Ovary (tissue), 10 donors: Measurements from ENCODE around the gene PGM3. TPM values are rescaled to one million over a fixed set of nuclear protein-coding genes. Genes with fewer than 3 reads are reported as not detected.

ENCODE experiments used
- DNase-seq, 5 donors: peaks; one replicate each; pipeline ENCODE4 v3.0.0-alpha.2; 2019 to 2020
- H3K27ac ChIP-seq, 2 donors: fragments of 200-600 bp; one replicate each; pipeline versions ENCODE4 v1.5.1 to v1.8.0; 2019 to 2022
- H3K27me3 ChIP-seq: fragments of 200-600 bp; one replicate; pipeline ENCODE4 v1.8.0; 2022
- H3K36me3 ChIP-seq: fragments of 200-600 bp; sonication (generic); one replicate; pipeline ENCODE4 v1.5.1; 2019
- H3K4me1 ChIP-seq: one replicate; pipeline ENCODE4 v1.8.1; 2013; ENCODE audit warnings: mild to moderate bottlenecking, moderate library complexity; ENCODE audit not compliant: insufficient read depth
- H3K4me3 ChIP-seq: fragments of 200-600 bp; sonication (generic); one replicate; pipeline ENCODE4 v1.5.1; 2017
- H3K9me3 ChIP-seq, 2 donors: fragments of 200-600 bp in 1 of 2; sonication (generic) in 1 of 2; one replicate each; pipeline versions ENCODE4 v1.5.1 to v1.8.1; 2013 to 2019; ENCODE audit warnings: mild to moderate bottlenecking in 1 of 2, moderate library complexity in 1 of 2
- EP300 ChIP-seq: sonication (generic); formaldehyde crosslinking; IDR thresholded peaks from one replicate; pipeline ENCODE4 v1.6.1; 2017; ENCODE audit warnings: antibody characterized with exemption
- POLR2A ChIP-seq: fragments of 450-650 bp; IDR thresholded peaks from one replicate; pipeline ENCODE4 v1.6.1; 2017; ENCODE audit warnings: antibody characterized with exemption, mild to moderate bottlenecking, moderate library complexity
- WGBS, 3 donors: extraction: QIAGEN DNeasy Blood & Tissue Kit in 1 of 3; methylation state at CpG; one replicate each; pipeline versions ENCODE4 v1.1.5 to v1.1.7; 2013 to 2017; 5-methylcytosine and 5-hydroxymethylcytosine counted together
- intact Hi-C, 4 donors: fragments of 100-400 bp; cut with DNase I; formaldehyde crosslinking; loops; one replicate each; pipeline versions ENCODE4 v1.11.0 to v1.15.1; 2022 to 2023
- long read RNA-seq, 3 donors: library from polyadenylated mRNA in 2 of 3; unstranded in 2 of 3; transcript quantifications; one replicate each; pipeline ENCODE4 v2.0.0 and lab custom pipeline, GENCODE V29; 2021 to 2026
- polyA plus RNA-seq, 2 donors: library from polyadenylated mRNA; stranded (reverse); fragments of 200-250 nt in 1 of 2; fragments of 350-450 nt in 1 of 2; fragmentation: Illumina TruSeq in 1 of 2; extraction: RNeasy Lipid Tissue Mini Kit (QIAGEN cat#74804) in 1 of 2; gene quantifications; one replicate each; pipeline ENCODE4 v1.2.3, GENCODE V29; 2013 to 2014
- total RNA-seq, 7 donors: library from RNA; depleted of rRNA in 2 of 7; stranded (reverse); fragments of >200 nt in 2 of 7; fragmentation: NEBNext Ultra II Directional in 3 of 7; extraction: Animal tissue kit (Norgen Biotek cat#: 25700) in 3 of 7; gene quantifications; one replicate each; pipeline versions ENCODE4 v1.1.0 to v1.2.4, GENCODE V29; 2016 to 2023
- TF ChIP-seq, protein P1 (sequence below), 3 donors: fragments of 450-650 bp in 2 of 3; fragments of 200-600 bp in 1 of 3; IDR thresholded peaks; one replicate each; pipeline versions ENCODE4 v1.5.1 to v1.8.0; 2016 to 2022; ENCODE audit warnings: antibody characterized with exemption in 3 of 3, mild to moderate bottlenecking in 1 of 3
- donor health status: DM: no; HTN: no; CAD: no; lungs with moderate emphysema.
- donor health status: DM: no; HTN: no; CAD: no.
- donor health status: Bipolar disorder and iron deficiency.
- donor health status: DM: yes; HTN: yes; CAD: no.
- donor health status: DM: no; HTN: no; CAD: no.
- donor health status: DM: yes; HTN: yes; CAD: no.

Gene PGM3
- total RNA-seq (10 to 100 TPM; 22.4 to 48.5 (median 39.9) TPM), polyA plus RNA-seq (10 to 100 TPM; 12.1 to 16.8 TPM)
- long read RNA-seq, donor 1, full-length matches to known transcripts, result 88 of 117 reads
- long read RNA-seq, donor 1, partial matches to known transcripts, result 9 of 117 reads
- long read RNA-seq, donor 1, other reads (novel, unspliced or antisense), result 20 of 117 reads
- long read RNA-seq, donor 2, full-length matches to known transcripts, result 20 of 20 reads
- long read RNA-seq, donor 2, partial matches to known transcripts, result 0 of 20 reads
- long read RNA-seq, donor 2, other reads (novel, unspliced or antisense), result 0 of 20 reads
- long read RNA-seq, donor 3, full-length matches to known transcripts, result 49 of 61 reads
- long read RNA-seq, donor 3, partial matches to known transcripts, result 2 of 61 reads
- long read RNA-seq, donor 3, other reads (novel, unspliced or antisense), result 10 of 61 reads

DNA sequence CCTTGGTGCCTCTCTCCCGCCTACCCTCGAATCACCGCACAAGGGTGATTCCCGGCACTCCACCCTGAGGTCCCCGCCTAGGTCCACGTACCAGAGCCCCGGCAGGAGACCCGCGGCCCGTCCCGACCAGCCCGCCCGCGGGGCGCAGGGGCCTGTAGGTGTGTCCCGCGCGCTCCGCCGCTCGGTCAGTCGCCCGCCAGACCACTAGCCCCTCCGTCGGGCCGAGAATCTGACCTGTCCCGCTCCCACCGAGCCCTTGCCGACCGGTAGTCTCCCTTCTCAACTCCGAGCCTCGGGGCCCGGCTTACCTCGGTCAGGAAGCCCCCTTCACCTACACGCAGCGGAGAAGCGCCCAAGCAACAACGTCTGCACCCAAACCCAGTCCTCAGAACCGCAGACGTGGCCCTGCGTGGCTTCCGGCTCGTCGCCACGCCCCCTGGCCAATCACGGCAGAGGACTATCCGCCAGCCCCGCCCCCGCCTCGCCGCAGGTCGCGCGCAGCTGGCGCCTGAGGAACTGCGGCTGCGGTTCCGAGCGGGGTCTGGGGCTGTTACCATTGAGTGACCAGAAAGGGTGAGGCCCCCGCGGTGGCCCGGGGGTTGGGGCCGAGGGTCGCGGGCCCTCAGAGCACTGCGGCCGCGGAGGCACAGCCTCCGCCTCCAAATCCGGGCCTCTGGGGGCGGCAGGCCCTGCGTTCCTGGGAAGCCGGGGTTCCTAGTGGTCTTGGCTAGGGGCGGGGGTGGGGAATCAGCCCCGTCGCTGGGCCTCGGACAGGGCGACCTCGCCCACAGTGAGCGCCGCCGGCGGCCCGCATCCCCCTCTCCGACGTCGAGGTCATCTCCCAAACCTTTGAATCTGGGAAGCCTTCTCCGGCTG is at the start of gene PGM3, which contains the start of gene RWDD2A:
TSS of gene PGM3 (minus strand) at position 395 of the 876 bp plus-strand sequence. CDS start 2,253 bp downstream, outside the sequence.
TSS of gene RWDD2A (plus strand) at position 487 of the 876 bp plus-strand sequence. CDS start 1,095 bp downstream, outside the sequence.
- Histone ChIP-seq H3K27me3 (no peaks in the 10 kb centered on the region), H3K4me1 (peaks cover 5% of the 10 kb centered on the region), H3K4me3 (peak within 1 kb of the TSS; percentile 97), H3K9me3 (no peaks in the 10 kb centered on the region), H3K36me3 (no peaks in the 10 kb centered on the region), H3K27ac (peak within 1 kb of the TSS; percentile 64 to 69)
- intact Hi-C loops, result loop anchor here in 2 of 4 donors (5.0 to 10.0 kb wide), 2 partner anchors 118 to 126 kb away; partner anchors contain the start of genes DOP1A (in 1 of the 2) and UBE3D (in 1 of the 2)
- peak; percentile 88 to 92 (median 90) for DNase-seq
- TF ChIP-seq EP300, result no peak
- TF ChIP-seq, protein P1, sequence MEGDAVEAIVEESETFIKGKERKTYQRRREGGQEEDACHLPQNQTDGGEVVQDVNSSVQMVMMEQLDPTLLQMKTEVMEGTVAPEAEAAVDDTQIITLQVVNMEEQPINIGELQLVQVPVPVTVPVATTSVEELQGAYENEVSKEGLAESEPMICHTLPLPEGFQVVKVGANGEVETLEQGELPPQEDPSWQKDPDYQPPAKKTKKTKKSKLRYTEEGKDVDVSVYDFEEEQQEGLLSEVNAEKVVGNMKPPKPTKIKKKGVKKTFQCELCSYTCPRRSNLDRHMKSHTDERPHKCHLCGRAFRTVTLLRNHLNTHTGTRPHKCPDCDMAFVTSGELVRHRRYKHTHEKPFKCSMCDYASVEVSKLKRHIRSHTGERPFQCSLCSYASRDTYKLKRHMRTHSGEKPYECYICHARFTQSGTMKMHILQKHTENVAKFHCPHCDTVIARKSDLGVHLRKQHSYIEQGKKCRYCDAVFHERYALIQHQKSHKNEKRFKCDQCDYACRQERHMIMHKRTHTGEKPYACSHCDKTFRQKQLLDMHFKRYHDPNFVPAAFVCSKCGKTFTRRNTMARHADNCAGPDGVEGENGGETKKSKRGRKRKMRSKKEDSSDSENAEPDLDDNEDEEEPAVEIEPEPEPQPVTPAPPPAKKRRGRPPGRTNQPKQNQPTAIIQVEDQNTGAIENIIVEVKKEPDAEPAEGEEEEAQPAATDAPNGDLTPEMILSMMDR (IDR thresholded peaks at IDR 0.05), result no peak
- TF ChIP-seq POLR2A, result no peak
- 0 to 1% (median 1%) methylated on average over 74 to 88 of the region's 88 CpGs for WGBS, 3 donors

- H3K27ac ChIP-seq, result no peak overlapping the region
- H3K4me1 ChIP-seq, result no peaks in the 10 kb centered on the region
- DNase-seq, result no peak
- no peaks in the 10 kb centered on the region for H3K36me3 ChIP-seq
- H3K27me3 ChIP-seq, result no peaks in the 10 kb centered on the region
- H3K4me3 ChIP-seq, result no peak overlapping the region
- no peaks in the 10 kb centered on the region for H3K9me3 ChIP-seq
- TF ChIP-seq, protein P1 (IDR thresholded peaks at IDR 0.05), result no peak
- TF ChIP-seq POLR2A (no peak), EP300 (no peak)
- WGBS, 3 donors, result 59 to 84% (median 69%) methylated on average over 1 of the region's 1 CpG
- intact Hi-C loops, result no loop called here
Observed at GRCh38 chr6:83231146-83231545, 38.1 kb upstream of the PGM3 start.

- Histone ChIP-seq H3K36me3 (no peaks in the 10 kb centered on the region), H3K9me3 (no peaks in the 10 kb centered on the region), H3K27me3 (no peaks in the 10 kb centered on the region), H3K27ac (no peak overlapping the region), H3K4me3 (no peak overlapping the region), H3K4me1 (no peaks in the 10 kb centered on the region)
- intact Hi-C loops, result no loop called here
- TF ChIP-seq EP300, result no peak
- TF ChIP-seq, protein P1 (IDR thresholded peaks at IDR 0.05), result no peak
- 45 to 57% (median 48%) methylated on average over 1 of the region's 1 CpG for WGBS, 3 donors
- DNase-seq, result no peak
Observed at GRCh38 chr6:83226517-83226916, 33.5 kb upstream of the PGM3 start.

GRCh38 chr6:83221889-83222479 is 28.9 kb upstream of the PGM3 start:
- intact Hi-C loops, result loop anchor here in 3 of 4 donors (5.0 kb wide), 2 partner anchors 290 to 295 kb away; partner anchors contain the start of gene PRSS35 (in 1 of the 3)
- 42 to 59% (median 55%) methylated on average over 3 of the region's 3 CpGs for WGBS, 3 donors
- TF ChIP-seq, protein P1 (IDR thresholded peaks at IDR 0.05), result peak in 2 of 3 donors; percentile 9 to 40
- no peak for TF ChIP-seq EP300
- no peak for DNase-seq
- Histone ChIP-seq H3K4me1 (peaks cover 1% of the 10 kb centered on the region), H3K36me3 (no peaks in the 10 kb centered on the region), H3K4me3 (no peak overlapping the region), H3K9me3 (no peaks in the 10 kb centered on the region), H3K27me3 (no peaks in the 10 kb centered on the region), H3K27ac (no peak overlapping the region)
